NB4 (cell line): ENCODE results near the gene CDH2.

ENCODE experiments used
- CTCF ChIP-seq: IDR thresholded peaks from one replicate; pipeline ENCODE4 v1.5.1; 2012; ENCODE audit warnings: low read depth, low read length
- MAX ChIP-seq: IDR thresholded peaks from 2 replicates; pipeline ENCODE4 v1.6.1; 2011; ENCODE audit warnings: low read depth, low read length
- MYC ChIP-seq: IDR thresholded peaks from 2 replicates; pipeline ENCODE4 v1.6.1; 2011; ENCODE audit warnings: low read depth, low read length
- POLR2A ChIP-seq: IDR thresholded peaks from 2 replicates; pipeline ENCODE4 v1.6.1; 2011; ENCODE audit warnings: mild to moderate bottlenecking; ENCODE audit not compliant: insufficient read length; ENCODE audit errors: extremely low read depth

- TF ChIP-seq CTCF (no peak), MYC (no peak), POLR2A (no peak), MAX (no peak)
These were observed 222.7 kb downstream of the CDH2 start for GRCh38 chr18:27954226-27954625.
